PC-9 (cell line): Measurements from ENCODE around the gene CADM1.

Source experiments
- CTCF ChIP-seq: fragments of 200-600 bp; sonication (generic); conservative IDR thresholded peaks from 2 replicates; pipeline ENCODE4 v1.6.1; 2017; ENCODE audit warnings: mixed run types, antibody characterized with exemption, mild to moderate bottlenecking, moderate library complexity
- EZH2 ChIP-seq: fragments of 200-600 bp; sonication (generic); IDR thresholded peaks from 2 replicates; pipeline ENCODE4 v1.8.0; 2017; ENCODE audit warnings: antibody characterized with exemption, low read depth

- no peak for TF ChIP-seq CTCF
- TF ChIP-seq EZH2: no peak
Measured at GRCh38 chr11:115191761-115192160, 312.5 kb downstream of the CADM1 start.
